COR-L47 (cell line): ENCODE results near the gene PDE4B.

ENCODE experiments used
- DNase-seq: peaks from one replicate; lab custom pipeline; 2025; lab: John Stamatoyannopoulos, UW

The PDE4B gene

DNA sequence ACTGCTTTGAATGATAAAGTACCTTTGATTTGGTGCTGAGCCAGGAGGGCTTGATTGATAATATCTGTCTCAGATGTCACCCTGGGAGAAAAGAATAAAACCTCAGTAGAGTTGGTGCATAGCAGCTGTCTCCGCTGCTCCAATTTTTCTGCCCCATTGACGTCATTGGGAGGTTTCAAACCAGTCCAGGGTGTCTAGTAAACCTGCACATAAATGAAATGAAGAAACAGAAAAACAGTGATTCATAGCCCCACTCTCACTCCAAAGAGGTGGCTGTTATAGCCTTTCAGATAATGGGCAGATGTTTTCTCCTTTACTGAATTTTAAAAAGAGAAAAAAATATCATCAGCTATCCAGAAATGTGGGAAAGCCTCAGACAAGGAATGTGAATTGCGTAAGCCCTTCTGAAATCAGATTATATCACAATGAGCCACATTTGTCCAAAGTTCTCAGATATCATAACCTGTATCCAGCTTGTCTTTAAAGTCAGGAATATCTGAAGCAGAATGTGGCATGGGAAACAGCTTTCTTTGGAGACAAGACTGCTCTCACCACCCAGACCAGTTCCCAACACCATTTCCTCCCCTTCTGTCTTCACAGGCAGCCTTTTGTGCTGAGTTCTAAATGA is 390.0 kb downstream of the PDE4B start:
- no peak for DNase-seq

DNA sequence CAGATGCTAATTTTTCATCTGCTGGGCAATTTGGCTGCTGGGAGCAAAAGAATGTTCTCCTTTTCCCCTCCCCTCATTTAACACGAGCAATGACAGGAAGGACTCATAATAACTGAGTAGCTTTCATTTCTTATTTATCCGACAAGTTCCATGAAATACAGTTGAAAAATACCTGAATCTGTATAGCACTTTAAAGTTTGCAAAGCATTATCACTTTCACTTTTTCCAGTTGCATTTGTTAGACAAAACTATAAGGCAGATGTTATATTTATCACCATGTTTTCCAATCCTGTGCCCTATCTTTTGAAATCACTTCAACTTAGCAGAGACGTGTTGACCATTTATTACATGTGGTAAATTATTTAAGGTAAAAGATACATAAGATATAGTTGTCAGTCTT is 390.7 kb downstream of the PDE4B start:
- no peak for DNase-seq

DNA sequence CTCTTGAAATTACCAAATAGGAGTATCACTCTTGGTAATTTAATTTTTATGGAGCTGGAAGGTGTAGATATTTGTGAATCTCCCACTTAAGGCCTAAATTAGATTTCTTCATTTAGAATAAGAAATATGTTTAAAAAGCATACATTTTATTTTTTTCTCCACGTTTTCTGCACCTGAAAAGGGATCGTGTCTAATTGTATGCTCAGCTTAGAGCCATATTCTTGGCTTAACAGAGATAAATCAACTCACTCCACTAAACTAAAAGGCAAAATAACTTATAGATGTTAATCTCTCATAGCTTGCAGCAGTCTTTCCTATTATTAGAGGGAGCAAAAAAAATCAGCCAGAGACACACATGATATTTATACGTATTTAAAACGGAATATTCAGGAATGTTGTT is 404.4 kb downstream of the PDE4B start:
- DNase-seq = no peak

DNA sequence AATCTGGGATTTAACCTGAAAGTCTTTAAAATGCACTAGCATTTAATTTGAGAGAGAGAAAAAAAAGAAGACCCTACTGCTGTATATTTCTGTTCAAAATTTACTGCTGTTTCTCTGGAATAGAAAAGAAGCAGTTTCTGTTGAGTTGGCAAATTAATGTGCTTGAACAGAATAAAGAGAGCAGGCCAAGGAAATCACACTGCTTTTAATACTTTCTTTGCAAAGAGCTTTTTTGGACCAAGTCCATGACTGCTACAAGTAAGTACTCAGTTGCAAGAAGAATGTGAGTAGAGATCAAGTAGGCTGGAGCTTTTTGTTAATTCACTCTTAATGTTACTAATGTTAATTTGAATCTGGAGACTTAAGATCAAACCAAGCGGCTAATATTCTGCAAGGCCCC is 405.1 kb downstream of the PDE4B start:
- no peak for DNase-seq

DNA sequence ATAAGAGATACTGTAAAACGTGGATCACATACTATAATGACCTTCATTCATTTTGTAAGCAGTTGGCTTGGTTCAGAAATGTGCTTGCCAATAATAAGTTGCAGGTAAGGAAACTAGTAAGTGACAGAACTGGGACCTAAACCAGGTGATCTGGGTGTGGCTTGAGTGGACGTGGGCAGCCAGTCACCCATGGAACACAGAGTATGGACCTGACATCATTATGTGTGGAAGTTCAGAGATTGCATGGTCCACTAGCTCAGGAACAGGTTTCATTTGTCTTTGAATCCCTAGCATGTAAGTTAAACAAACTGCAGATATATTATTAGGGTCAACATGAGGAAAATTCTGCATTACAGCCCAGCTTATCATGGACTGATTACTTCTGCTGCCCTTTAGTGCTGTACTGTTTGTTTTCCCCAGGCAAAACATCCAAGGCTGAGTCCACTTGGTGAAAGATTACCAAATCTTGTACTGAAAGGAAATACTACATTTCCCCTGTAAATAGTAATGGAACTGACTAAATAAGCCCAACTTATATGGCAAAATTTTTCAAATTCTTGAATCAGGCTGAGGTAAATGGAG is 414.0 kb downstream of the PDE4B start:
- no peak for DNase-seq

DNA sequence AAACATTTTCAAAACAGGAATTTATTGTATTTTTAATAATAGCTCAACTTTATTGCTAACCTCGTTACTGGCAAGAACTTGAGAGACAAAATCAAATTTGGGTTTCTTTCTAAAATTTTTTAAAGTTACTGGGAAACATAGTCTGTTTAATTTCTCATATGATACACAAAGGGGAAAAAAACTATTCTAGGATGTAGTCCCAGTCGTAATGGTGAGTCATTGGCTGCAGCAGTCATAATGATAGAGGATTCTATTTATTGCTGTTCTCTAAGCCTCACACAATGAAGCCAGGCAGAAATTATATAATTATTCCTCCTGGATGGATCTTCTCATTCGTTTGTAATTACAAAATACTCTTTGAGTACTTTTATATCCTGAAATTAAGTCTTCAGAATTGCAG is 414.8 kb downstream of the PDE4B start:
- peak; percentile 1 for DNase-seq

DNA sequence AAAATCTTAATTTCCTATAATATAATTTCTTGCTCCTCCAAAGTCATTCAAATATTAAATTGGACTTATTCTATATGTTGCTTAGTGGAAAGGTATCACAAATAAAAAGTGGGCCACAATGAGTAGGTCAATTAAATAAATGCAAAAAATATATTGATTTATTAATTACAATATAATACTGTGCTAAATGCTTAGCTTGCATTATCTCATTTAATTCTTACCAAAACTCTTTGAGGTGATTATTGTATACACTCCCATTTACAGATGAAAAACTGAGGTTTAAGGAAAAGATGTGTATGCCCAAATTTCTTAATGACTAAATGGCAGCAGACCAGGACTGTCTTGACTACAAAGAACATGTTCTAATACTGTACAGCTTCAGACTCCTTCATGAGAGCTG is 415.9 kb downstream of the PDE4B start:
- no peak for DNase-seq

DNA sequence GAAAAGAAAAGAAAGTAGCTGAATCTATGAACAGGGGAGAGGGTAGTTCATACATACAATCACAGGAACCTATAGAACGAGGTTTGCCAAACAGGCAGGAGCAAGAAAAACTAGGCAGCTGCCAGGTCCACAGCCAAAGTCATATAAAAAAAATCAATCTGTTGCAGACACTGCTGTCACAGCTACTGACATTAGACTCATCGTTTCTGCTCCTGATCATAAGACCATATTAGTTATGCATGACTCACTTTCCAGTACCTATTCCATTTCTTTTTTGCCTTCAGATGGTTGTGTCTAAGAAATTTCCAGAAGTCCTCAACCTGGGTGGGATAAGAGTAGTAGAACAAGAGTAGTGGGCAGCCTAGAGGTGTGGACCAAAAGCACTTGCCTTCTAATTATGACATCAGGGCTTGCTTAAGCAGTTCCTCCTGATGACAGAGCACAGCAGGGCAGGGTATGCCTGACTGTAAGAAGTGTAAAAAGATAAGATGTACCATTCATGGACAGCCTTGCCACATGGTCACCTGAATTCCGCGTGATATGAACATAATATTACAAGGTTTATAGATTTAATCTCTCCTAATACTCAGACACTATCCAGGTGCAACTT is 418.0 kb downstream of the PDE4B start:
- DNase-seq = no peak

DNA sequence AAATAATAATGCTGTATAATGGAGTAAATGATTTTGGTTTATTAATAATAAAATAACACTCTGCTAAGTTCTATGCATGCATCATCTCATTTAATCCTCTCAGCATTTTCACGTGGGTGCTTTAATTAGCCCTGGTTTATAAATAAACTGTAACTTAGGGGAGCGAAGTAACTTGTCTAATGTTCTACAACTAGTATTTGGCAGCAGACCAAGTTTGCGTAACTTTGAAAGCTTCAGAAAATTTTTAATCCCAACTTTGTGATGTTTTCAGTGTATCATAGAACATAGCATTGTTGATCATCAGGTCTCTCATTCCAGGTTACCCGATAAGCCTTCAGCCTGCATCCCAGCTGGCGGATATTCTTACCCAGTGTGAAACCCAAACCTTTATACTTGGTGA is 418.8 kb downstream of the PDE4B start:
- no peak for DNase-seq

DNA sequence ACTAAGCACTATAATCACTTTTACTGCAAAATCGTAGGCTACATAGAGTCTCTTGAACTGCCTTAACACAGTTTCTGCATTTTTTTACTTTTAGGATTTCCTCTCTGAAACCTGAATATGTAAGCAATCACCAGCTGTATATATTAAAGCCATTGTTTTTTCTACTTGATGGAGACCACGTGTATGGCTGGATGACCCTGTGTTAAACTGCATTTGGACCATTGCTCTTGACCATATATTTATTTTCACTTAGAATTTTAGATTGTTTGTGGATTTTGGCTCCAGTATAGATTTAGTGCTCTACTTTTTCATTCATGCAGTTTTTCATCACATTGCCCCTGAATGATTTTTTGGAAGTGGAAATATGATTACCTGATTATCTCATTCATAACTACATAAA is 420.8 kb downstream of the PDE4B start:
- DNase-seq = no peak

DNA sequence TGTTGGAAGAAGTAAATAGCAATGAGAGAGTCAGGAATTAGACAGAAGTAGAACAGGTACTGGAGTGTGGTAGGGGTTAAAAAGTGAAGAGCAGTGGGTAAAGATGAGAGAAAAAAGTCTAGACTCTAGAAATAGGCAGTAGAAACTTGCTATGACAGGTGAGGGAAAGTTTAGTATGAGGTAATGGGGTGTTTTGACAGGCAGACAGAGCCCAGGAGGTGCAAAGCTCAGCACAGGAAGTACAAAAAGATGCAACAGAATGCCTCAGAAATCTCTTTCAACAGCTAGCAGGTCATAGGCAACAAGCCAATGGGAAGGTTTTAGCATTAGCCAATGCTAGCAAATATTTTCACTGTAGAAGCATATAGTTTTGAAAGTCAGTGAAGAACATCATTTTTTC is 422.2 kb downstream of the PDE4B start:
- no peak for DNase-seq

DNA sequence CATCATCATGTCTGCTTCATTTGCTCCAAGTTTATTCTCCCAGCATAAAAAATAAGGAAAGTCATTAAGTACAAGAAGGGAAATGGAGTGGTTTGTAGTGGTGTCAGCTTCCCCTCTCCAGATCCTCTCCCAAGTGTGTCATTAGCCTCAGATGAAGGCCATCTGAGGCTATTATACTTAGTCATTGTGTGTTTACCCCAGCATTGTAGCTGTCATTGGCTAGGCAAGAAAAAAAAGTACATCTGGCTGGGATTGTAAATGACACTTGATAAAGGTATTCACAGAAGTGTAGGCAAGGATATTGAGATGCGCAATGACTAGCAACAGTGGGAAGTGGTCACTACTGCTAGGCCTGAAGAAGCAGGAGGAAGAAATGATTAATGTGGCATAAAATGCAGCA is 424.3 kb downstream of the PDE4B start:
- DNase-seq = no peak

DNA sequence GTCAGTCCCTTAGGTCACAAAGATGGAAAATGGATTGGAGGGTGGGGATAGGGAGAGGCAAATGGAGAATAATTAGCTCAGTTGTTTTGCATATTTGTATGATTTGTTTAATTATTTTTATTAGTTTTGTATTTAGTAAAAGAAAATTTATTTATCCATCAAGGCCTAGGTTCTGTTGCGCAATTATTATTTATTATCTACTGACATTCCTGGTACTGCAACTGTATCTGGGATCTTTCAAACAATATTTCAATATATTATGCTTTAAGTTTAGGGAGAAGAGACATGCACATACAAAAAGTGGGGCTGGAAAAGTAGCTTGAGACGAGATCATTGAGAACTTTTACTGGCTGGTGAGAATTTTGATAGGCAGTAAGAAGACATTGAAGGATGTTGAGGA is 424.9 kb downstream of the PDE4B start:
- no peak for DNase-seq

DNA sequence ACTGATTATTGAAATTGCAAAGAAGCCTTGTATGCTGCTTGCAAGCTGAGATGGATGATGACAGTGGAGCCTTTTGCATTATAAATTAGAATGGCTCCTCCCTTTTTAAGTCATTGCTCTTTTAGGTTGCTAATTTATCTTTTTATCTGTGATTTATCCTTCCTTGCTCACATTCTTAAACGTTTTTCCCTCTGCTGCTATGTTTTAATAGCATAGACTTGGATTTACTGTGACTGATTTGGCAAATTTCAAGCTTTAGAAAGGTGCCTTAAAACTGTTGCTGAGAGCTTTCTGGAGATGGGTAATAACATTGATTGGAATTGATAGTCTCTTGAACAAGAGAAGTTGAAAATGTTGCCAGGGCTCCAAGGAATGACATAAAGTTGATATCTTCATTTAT is 427.8 kb downstream of the PDE4B start:
- DNase-seq = no peak

DNA sequence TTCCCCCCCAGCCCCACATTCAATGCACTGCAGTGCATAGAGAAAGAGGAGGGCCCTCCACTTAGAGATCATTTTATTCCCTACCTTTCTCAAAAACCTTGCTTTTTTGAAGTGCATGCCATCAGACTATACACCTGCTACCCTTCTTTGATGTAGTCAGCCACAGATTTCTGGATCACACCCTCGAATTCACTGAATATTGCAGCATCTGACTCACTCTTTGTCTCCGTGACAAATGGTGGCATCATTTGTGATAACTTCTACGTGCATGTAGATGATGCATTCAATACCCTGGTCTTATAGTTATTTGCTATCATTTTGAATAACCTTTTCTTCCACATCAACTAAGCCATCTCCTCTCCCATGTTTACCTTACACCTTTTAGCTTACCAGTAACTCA is 431.0 kb downstream of the PDE4B start:
- DNase-seq = no peak

DNA sequence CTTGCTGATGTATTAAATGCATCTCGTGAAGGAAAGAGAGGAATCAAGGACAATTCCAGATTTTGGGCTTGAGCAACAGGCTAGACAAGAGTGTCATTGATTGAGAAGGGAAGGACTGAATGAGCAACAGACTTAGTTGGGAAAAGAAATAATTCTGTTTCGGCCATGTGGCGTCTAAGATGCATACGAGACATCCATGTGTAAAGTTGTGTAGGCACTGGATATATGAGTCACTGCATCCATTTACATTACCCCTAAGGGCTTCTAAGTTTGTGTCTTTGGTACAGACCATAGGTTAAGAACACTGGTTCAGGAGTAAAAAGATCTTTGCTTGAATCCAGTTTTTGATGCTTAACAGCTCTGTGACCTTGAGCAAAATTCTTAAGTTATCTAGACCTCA is 434.3 kb downstream of the PDE4B start:
- DNase-seq = no peak

DNA sequence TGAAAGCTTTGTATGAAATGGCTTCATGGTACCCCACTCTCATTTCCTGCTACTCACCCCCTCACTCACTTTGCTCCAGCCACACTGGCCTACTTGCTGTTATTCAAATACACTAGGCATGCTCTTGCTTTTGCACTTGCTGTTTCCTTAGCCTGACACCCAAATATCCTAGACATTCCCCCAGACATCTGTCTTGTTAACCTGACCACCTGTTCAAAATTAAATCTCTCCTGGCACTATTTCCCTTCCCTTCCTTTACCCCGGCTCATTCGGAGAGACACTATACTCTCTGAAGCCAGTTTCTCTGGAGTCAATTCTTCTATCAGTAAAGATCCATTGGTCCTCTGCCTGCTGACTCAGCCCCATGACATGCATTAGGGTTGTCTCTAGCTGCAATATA is 435.3 kb downstream of the PDE4B start:
- DNase-seq = no peak

DNA sequence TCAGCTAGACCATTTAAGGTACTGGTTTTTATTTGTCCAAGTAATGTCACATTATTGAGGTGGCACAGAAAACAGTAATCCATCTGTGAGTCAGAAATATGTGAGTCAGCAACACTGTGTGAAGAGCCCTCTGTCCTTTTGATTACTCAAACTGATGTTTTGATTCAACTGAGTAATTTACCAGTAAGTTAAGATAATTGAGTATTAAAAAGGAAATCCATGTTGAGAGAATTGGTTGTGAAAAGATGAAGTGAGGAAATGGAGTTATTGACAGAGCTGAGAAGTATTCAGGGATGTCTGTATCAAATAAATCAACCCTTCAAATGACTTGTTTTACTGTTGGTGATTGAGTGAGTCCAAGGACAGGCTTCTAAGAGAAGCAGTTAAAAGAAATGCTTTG is 438.5 kb downstream of the PDE4B start:
- no peak for DNase-seq

DNA sequence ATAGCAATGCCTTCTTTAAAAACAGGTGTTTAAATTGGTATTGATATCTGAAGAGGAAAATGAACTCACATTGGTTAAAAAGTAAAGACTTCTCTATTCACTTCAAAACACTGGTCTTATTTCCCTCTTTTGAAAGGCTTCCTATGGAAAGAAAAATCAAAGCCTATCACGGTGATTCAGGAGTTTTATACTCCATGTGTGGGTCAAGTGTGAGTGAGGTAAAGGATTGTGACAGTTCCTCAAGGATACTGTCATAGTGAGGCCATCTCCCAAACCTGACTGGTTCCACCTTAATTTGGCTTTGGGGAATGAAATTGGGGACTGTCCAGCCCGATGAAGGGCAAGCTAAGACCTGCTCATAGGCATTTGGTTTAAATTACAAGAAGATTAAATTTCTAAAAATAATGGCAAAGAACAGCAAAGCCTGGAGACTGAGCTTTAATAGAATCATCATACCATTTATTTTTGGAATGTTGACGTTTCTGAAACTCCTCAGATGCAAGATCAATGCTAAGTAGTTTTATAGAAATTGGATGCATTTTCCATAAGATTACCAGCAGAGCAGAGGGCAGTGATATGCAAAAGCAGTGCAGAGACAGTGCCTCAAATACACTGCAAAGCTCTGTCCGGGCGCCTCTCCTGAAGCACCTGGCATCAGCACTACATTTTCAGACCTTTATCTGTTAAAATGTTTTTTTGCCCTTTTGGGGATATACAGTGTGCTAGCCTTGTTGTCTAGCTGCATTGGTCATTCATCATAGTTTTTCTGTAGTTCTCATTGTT is 439.2 kb downstream of the PDE4B start:
- DNase-seq = no peak

DNA sequence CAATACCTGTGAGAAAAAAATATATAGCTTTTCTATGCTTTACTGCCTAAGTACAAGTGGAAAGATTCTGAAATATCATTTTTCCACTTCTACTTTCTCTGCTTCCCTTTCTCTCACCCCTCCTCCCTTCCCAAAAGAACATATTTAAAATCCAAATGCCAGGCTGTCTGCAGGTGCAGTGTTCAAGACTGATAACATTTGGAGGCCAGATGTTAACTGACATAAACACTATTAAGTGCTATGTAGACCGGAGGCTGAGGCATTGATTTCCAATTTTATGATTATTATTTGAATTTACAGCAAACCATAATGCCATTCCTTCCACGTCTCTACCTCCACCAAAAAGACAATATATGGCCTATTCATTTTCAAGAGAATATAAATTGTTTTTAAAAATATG is 444.3 kb downstream of the PDE4B start:
- no peak for DNase-seq

DNA sequence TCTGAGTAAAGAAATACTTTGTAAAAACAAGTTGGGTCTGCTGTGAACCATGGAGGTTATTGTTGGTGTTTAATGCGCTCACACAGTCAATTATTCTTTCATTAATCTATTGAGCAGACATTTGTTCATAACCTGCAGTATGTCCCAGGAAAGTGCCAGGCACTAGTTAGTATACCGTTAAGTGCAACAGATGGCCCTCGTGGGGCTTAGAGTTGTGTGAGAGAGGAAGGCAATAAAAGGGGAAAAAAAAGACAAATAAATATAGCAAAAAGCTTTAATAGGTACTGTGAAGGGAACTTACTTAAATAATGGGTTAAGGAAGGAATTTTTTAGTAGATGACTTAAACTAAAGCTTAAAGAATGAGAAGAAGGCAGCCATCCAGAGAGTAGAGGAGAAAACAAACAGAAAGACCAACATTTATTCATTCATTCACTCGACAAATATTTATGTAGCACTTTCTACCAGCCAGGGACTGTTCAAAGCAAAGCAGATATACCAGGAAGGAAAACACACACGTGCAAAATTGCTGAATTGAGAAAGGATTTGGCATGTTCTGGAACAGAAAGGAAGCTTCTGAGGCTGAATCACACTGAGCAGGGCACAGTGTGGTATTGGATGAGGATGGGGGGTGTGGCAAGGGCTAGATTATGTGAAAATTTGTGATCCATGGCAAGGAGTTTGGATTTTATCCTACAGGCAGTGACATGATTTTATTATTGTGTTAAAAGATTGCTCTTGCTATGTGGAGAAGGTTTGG is 445.2 kb downstream of the PDE4B start:
- DNase-seq = no peak

DNA sequence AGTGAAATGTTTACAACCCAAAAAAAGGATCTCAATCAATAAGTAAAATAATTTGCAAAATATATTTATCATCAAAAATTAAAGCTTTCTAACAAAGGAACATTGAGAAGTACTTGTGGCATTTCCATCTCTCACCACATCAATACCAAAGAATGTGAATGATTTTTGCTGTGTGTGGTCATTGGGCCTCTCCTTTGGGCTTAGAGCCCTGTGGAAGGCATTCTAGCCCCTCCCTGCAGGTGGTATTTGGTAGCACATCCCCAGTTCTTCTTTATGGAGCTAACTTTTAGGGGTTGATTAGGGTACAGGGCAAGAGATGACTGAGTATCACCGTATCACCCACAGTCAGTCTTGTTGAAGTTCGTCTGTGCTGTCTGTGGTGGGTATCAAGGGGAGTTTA is 447.1 kb downstream of the PDE4B start:
- no peak for DNase-seq
